Omental fat pad (tissue), 4 donors: ENCODE results near the gene FGD3. TPM values are rescaled to one million over a fixed set of nuclear protein-coding genes. Genes with fewer than 3 reads are reported as not detected.

ENCODE experiments used
- ATAC-seq: fragments of 150-250 bp; one replicate; pipeline ENCODE4 v1.9.1; 2016; ENCODE audit warnings: mild to moderate bottlenecking, moderate library complexity; ENCODE audit not compliant: low FRiP score
- DNase-seq: peaks from one replicate; pipeline ENCODE4 v3.0.0-alpha.2; 2019; ENCODE audit warnings: low spot score
- total RNA-seq, 4 donors: library from RNA; depleted of rRNA; stranded (reverse); fragments of >200 nt; gene quantifications; one replicate each; pipeline ENCODE4 v1.1.0, GENCODE V29; 2016
- TF ChIP-seq, protein P1 (sequence below), 3 donors: fragments of 450-650 bp; IDR thresholded peaks; one replicate each; pipeline ENCODE4 v1.5.1; 2016 to 2017; ENCODE audit warnings: antibody characterized with exemption in 3 of 3, mild to moderate bottlenecking in 3 of 3, moderate library complexity in 2 of 3

Gene FGD3
- total RNA-seq, 4 donors from 2014 or later = 5.4 to 26.5 (median 8.9) TPM

DNA sequence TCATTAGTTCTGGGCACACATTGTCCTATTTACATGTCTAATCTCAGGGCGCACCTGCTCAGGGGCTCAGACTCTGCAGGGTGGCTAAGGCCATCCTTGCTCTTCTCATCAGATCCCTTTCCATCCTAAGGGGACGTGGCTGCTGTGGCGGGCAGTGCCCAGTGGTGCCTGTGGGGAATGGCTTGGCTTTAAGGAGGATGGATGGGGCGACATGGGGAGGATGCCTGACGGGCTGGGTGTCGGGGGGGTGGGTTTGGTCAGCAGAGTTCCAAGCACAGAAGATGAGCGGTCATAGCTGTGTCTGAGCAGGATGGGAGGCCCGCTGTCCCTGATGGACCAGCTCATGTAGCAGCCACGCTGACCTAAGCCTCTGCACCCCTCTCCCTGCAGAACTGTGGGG is 70.3 kb downstream of the FGD3 start:
- ATAC-seq = no peak
- TF ChIP-seq, protein P1, sequence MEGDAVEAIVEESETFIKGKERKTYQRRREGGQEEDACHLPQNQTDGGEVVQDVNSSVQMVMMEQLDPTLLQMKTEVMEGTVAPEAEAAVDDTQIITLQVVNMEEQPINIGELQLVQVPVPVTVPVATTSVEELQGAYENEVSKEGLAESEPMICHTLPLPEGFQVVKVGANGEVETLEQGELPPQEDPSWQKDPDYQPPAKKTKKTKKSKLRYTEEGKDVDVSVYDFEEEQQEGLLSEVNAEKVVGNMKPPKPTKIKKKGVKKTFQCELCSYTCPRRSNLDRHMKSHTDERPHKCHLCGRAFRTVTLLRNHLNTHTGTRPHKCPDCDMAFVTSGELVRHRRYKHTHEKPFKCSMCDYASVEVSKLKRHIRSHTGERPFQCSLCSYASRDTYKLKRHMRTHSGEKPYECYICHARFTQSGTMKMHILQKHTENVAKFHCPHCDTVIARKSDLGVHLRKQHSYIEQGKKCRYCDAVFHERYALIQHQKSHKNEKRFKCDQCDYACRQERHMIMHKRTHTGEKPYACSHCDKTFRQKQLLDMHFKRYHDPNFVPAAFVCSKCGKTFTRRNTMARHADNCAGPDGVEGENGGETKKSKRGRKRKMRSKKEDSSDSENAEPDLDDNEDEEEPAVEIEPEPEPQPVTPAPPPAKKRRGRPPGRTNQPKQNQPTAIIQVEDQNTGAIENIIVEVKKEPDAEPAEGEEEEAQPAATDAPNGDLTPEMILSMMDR (IDR thresholded peaks at IDR 0.05) = no peak

DNA sequence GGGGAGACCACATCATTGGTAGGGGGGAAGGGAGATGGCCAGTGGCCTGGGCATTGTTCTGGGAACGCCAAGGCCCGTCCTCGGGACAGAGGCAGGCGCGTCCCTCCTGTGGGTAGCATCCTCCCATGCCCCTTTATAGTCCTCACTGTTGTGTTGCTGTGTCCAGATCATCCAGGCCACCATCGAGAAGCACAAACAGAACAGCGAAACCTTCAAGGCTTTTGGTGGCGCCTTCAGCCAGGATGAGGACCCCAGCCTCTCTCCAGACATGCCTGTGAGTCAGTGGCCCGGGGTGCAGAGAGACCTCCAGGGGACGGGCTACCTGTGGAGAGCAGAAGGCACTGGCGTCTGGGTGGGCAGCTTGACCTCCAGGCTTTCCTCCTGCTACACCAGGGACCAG is 72.8 kb downstream of the FGD3 start:
- ATAC-seq (no peak), DNase-seq (no peak)
- TF ChIP-seq, protein P1 (IDR thresholded peaks at IDR 0.05) = no peak

More for the DNA sequence above, 70.3 kb downstream of the FGD3 start:
- DNase-seq = no peak

DNA sequence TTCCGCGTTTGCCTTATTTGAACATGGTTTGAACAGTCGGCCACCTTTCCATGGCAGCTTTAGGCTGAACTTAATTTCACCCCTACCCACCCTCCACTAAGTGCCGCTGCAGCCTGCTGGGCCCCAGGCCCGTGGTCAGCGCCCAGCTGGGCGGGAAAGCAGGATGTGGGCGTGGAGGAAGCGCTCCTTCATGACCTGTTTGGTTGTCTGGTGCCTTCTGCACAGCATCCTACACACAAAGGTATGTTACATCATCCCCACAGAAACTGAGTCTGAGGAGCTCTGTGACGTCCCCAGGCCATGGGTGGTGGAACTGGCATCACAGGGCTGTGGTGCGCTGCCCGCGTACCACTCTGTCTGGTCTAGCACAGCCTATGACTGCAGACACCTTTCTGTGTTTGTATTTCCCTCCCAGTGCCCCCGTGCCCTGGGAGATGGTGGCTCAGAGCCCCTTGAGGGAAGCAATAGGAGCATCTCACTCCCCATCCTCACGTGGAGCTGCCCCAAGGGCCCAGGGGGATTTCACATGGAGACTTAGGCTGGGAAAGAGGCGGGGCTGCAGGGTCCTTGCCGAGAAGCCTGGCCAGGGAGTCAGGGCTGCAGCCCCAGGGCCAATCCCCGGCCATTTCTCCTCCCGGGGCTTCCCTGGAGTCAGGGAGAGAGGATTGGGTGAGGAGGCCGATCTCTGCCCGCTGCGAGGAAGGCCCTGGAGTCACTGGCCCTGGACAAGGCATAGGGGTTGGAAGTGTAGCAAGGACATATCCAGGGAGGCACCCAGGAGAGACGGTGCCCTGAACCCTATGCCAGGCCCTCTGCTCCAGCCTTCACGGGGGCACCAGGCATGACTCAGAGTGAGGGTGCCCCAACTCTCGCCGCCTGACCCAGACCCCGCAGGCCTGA is 73.7 kb downstream of the FGD3 start:
- ATAC-seq = no peak
- no peak for DNase-seq
- TF ChIP-seq, protein P1 (IDR thresholded peaks at IDR 0.05) = no peak

- TF ChIP-seq, protein P1 (IDR thresholded peaks at IDR 0.05) = no peak
- ATAC-seq = no peak
- no peak for DNase-seq
These were observed 74.7 kb downstream of the FGD3 start for GRCh38 chr9:93022066-93022465.

- ATAC-seq = no peak
- DNase-seq = no peak
- TF ChIP-seq, protein P1 (IDR thresholded peaks at IDR 0.05) = no peak
These were observed 75.6 kb downstream of the FGD3 start for GRCh38 chr9:93022721-93023520.

DNA sequence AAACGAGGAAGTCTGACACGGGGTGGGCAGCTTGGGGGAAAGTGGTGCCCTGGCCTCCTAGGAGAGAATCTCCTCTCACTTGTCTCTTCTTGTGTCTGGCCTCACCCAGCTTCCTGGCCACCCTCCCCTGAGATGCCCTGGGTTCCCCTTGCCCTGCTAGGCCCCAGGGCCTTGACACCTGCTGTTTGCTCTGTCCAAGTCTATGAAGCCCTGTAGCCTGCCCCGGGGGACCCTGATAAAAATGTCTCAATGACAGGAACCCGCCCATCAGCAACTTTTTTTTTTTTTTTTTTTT is 76.1 kb downstream of the FGD3 start:
- DNase-seq (no peak), ATAC-seq (no peak)
- TF ChIP-seq, protein P1 (IDR thresholded peaks at IDR 0.05) = no peak

GRCh38 chr9:93024646-93024910 is 77.3 kb downstream of the FGD3 start:
- DNase-seq = no peak
- TF ChIP-seq, protein P1 (IDR thresholded peaks at IDR 0.05) = no peak
- ATAC-seq = no peak
